HepG2 (cell line): Measurements from ENCODE around the gene PCSK6. TPM values are rescaled to one million over a fixed set of nuclear protein-coding genes. Genes with fewer than 3 reads are reported as not detected.
A peak's percentile ranks its signal among the peaks of the same experiment; 100 is the strongest.

ENCODE experiments used
- ATAC-seq: fragments of 200-7000 bp; cut with Tn5 transposase; 3 replicates; pipeline ENCODE4 v1.9.1; 2020; ENCODE audit warnings: mild to moderate bottlenecking, moderate library complexity
- BruUV-seq: library from RNA; stranded (reverse); fragments of 400-500 nt; replicated peaks from 2 replicates; lab custom pipeline; 2021; lab: Mats Ljungman, UMichigan
- CTCF ChIA-PET: fragments of 300-600 bp; formaldehyde crosslinking; extraction: SDS; loops from one replicate; lab custom pipeline; 2021; ENCODE audit warnings: low total read pairs, inconsistent platforms, low intra/inter-chr PET ratio; lab: Yijun Ruan, JAX
- POLR2A ChIA-PET: fragments of 350-600 bp; sonication (Branson Sonifier 250); formaldehyde crosslinking; loops from one replicate; lab custom pipeline; 2020; ENCODE audit warnings: antibody characterized with exemption, inconsistent platforms; lab: Yijun Ruan, JAX
- DNase-seq: peaks from one replicate; pipeline ENCODE4 v3.0.0-alpha.2; 2015; ENCODE audit warnings: low spot score
- FAIRE-seq: peaks from 3 replicates; lab custom pipeline; 2011; peaks lifted over from hg19 to GRCh38; lab: Jason Lieb, UNC
- H2AFZ ChIP-seq: one replicate; pipeline ENCODE4 v1.6.1; 2011; ENCODE audit warnings: low read length, inconsistent platforms
- H3K27ac ChIP-seq: fragments of 300-600 bp; 3 replicates; pipeline ENCODE4 v1.8.0; 2011; ENCODE audit warnings: mixed run types, mild to moderate bottlenecking, mixed read lengths, low read length, inconsistent platforms; ENCODE audit not compliant: insufficient read depth; ENCODE audit errors: extremely low read length
- H3K27me3 ChIP-seq, 2 experiments: fragments of 200-600 bp in 1 of 2; 2 replicates in 1 of 2; 3 replicates in 1 of 2; pipeline versions ENCODE4 v1.6.0 to v1.8.0; 2011; ENCODE audit warnings: low read length in 2 of 2, mild to moderate bottlenecking in 2 of 2, moderate library complexity in 2 of 2, inconsistent platforms in 1 of 2; ENCODE audit not compliant: insufficient read depth in 2 of 2, control insufficient read depth in 1 of 2
- H3K36me3 ChIP-seq, 2 experiments: fragments of 200-600 bp in 1 of 2; replicated peaks in 1 of 2; 2 replicates in 1 of 2; 3 replicates in 1 of 2; pipeline versions ENCODE4 v1.5.1 to v1.8.0; 2011; ENCODE audit warnings: low read length in 2 of 2, inconsistent platforms in 1 of 2; ENCODE audit not compliant: insufficient read depth in 2 of 2, control insufficient read depth in 1 of 2
- H3K4me1 ChIP-seq: 2 replicates; pipeline ENCODE4 v1.5.1; 2012; ENCODE audit warnings: low read length, inconsistent platforms; ENCODE audit not compliant: insufficient read depth
- H3K4me2 ChIP-seq: 2 replicates; pipeline ENCODE4 v1.6.0; 2011; ENCODE audit warnings: low read depth, low read length, inconsistent platforms
- H3K4me3 ChIP-seq, 3 experiments: fragments of 200-600 bp in 1 of 3; sonication (generic), shearing (Covaris generic) in 1 of 3; replicated peaks in 1 of 3; 2 replicates each; pipeline ENCODE4 v1.5.1; 2011 to 2016; ENCODE audit warnings: low read length in 3 of 3, inconsistent platforms in 2 of 3, low read depth in 2 of 3, mild to moderate bottlenecking in 2 of 3, control low read depth in 1 of 3, mixed read lengths in 1 of 3; ENCODE audit not compliant: insufficient read depth in 1 of 3
- H3K79me2 ChIP-seq: one replicate; pipeline ENCODE4 v1.6.1; 2011; ENCODE audit warnings: low read length, inconsistent platforms; ENCODE audit not compliant: insufficient read depth
- H3K9ac ChIP-seq: 2 replicates; pipeline ENCODE4 v1.6.0; 2011; ENCODE audit warnings: mild to moderate bottlenecking, low read depth, low read length, inconsistent platforms; ENCODE audit not compliant: insufficient read depth
- H3K9me3 ChIP-seq: 2 replicates; pipeline ENCODE4 v1.5.1; 2012; ENCODE audit warnings: mild to moderate bottlenecking, low read length
- H4K20me1 ChIP-seq: 2 replicates; pipeline ENCODE4 v1.6.0; 2011; ENCODE audit warnings: inconsistent platforms, mild to moderate bottlenecking, low read length, moderate library complexity; ENCODE audit not compliant: insufficient read depth
- ARNT ChIP-seq: fragments of 450-650 bp; IDR thresholded peaks from 2 replicates; pipeline ENCODE4 v1.6.1; 2017
- ASH2L ChIP-seq: fragments of 300-600, 200-600 bp; sonication (generic); IDR thresholded peaks from 2 replicates; pipeline ENCODE4 v1.7.0; 2017; ENCODE audit warnings: low read depth, mild to moderate bottlenecking, moderate library complexity, mixed read lengths, low read length; ENCODE audit not compliant: insufficient read length
- DMTF1 ChIP-seq: sonication (generic); formaldehyde crosslinking; IDR thresholded peaks from 2 replicates; pipeline ENCODE4 v1.4.0; 2020; ENCODE audit warnings: mild to moderate bottlenecking, missing genetic modification reagents
- NFE2L2 ChIP-seq: fragments of 150-350 bp; IDR thresholded peaks from 2 replicates; pipeline ENCODE4 v1.6.1; 2014; ENCODE audit warnings: low read length
- RBM22 ChIP-seq: fragments of 200-400 bp; formaldehyde crosslinking; optimal IDR thresholded peaks from 2 replicates; pipeline ENCODE3; 2017; ENCODE audit warnings: mild to moderate bottlenecking, low read length, moderate library complexity
- ZBTB3 ChIP-seq: sonication (generic); formaldehyde crosslinking; IDR thresholded peaks from 2 replicates; pipeline ENCODE4 v1.4.0; 2020; ENCODE audit warnings: low read depth, mild to moderate bottlenecking, moderate library complexity, missing genetic modification reagents, borderline replicate concordance
- WGBS: methylation state at CpG from one replicate; pipeline ENCODE4 v1.1.6; 2017; ENCODE audit warnings: low lambda C conversion rate; 5-methylcytosine and 5-hydroxymethylcytosine counted together
- in situ Hi-C: cut with HindIII; loops from 2 replicates; pipeline ENCODE4 v1.10.0; 2017; ENCODE audit warnings: low pct_unique_long_range_greater_than_20kb; ENCODE audit not compliant: extremely low pct_ligation_motif_present
- intact Hi-C: fragments of 100-400 bp; cut with micrococcal nuclease; formaldehyde crosslinking; loops from one replicate; pipeline ENCODE4 v1.10.0; 2022; ENCODE audit not compliant: unreplicated experiment
- polyA plus RNA-seq, 8 experiments: library from polyadenylated mRNA; depleted of rRNA in 3 of 8; stranded (reverse) in 7 of 8; unstranded in 1 of 8; fragments of >200 nt; fragmentation: Illumina TruSeq in 4 of 8; extraction: Trizol in 4 of 8; gene quantifications; 2 replicates each; pipeline versions ENCODE4 v1.2.1 to v1.2.3, GENCODE V29; 2011 to 2016; ENCODE audit warnings: low read depth in 4 of 8, missing spikeins in 1 of 8, mixed read lengths in 1 of 8; ENCODE audit not compliant: insufficient read depth in 1 of 8
- total RNA-seq, 5 experiments: library from RNA; depleted of rRNA; stranded (reverse); fragments of >200 nt; fragmentation: Illumina TruSeq; extraction: Trizol; gene quantifications; 2 replicates each; pipeline ENCODE4 v1.2.3, GENCODE V29; 2016; ENCODE audit warnings: low read depth in 1 of 5

The PCSK6 gene
- total and polyA plus RNA-seq, 2 of the 13 experiments (the other 11 are each of a cell fraction or from before 2014, with no cell fraction given): 56.5 to 155 TPM

- TF ChIP-seq NFE2L2: no peak
- no peak for TF ChIP-seq ARNT
- no peak for TF ChIP-seq ZBTB3 (CRISPR knock-in tag)
Observed at GRCh38 chr15:101474983-101475382, 14.5 kb downstream of the PCSK6 start (continued).

GRCh38 chr15:101474233-101474632, 15.3 kb downstream of the PCSK6 start:
- H3K4me2 ChIP-seq: no peak overlapping the region
- no peak overlapping the region for H3K4me3 ChIP-seq
- peaks cover 59% of the 10 kb centered on the region for H3K4me1 ChIP-seq
- H3K27me3 ChIP-seq: no peaks in the 10 kb centered on the region
- peak; percentile 26 for TF ChIP-seq RBM22
- no peak for TF ChIP-seq DMTF1 (CRISPR knock-in tag)
- no peak for TF ChIP-seq ASH2L
- DNase-seq (no peak), ATAC-seq (no peak), FAIRE-seq (no peak)
- intact Hi-C loops (no loop called here), in situ Hi-C loops (no loop called here)
- H3K9ac ChIP-seq: no peak overlapping the region
- no peak overlapping the region for H2AFZ ChIP-seq
- no peaks in the 10 kb centered on the region for H3K9me3 ChIP-seq
- H3K79me2 ChIP-seq: peaks cover 90% of the 10 kb centered on the region
- H3K27ac ChIP-seq: no peak overlapping the region
- no peaks in the 10 kb centered on the region; the same call in 1 of the 2 replicates for H4K20me1 ChIP-seq
- CTCF ChIA-PET: no interaction called here
- peaks cover 2 to 20% of the 10 kb centered on the region in 2 experiments; a peak in 3 of 5 replicates for H3K36me3 ChIP-seq
- 99% methylated on average over 10 of the region's 10 CpGs for WGBS
- no TSS peak for BruUV-seq
- POLR2A ChIA-PET: interaction anchor here (1.7 kb wide), 1 partner anchor 35 kb away, joined by 5 read pairs; no protein-coding TSS in a partner anchor
